ENCODE results near the gene CCL11. TPM values are rescaled to one million over a fixed set of nuclear protein-coding genes. Genes with fewer than 3 reads are reported as not detected.

Gene CCL11
- polyA plus RNA-seq, 1 of the 3 experiments (the other 2 are of a cell fraction): not detected

DNA sequence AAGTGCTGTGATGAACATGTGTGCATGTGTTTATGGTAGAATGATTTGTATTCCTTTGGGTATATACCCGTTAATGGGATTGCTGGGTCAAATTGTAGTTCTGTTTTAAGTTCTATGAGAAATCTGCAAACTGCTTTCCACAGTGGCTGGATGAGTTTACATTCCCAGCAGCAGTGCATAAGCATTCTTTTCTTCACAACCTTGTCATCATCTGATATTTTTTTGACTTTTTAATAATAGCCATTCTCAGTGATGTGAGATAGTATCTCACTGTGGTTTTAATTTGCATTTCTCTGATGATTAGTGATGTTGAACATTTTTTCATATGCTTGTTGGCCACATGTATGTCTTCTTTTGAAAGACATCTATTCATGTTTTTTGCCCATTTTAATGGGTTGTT lies 52.2 kb downstream of the CCL11 start:
- Histone ChIP-seq H3K27me3 (ENCODE audit: insufficient read depth) (no peaks in the 10 kb centered on the region), H3K4me3 (ENCODE audit: low read depth in 2 of 2, low read length in 1 of 2) (no peak overlapping the region), H3K36me3 (replicated peaks in 1 of 2; ENCODE audit: control insufficient read depth in 1 of 2, insufficient read depth in 2 of 2, low read length in 1 of 2) (no peaks in the 10 kb centered on the region), H3K27ac (ENCODE audit: low read depth in 2 of 2, low read length in 1 of 2) (no peak overlapping the region), H2AFZ (ENCODE audit: low read depth) (no peak overlapping the region), H3F3A (replicated peaks; ENCODE audit: insufficient read depth) (no peaks in the 10 kb centered on the region), H3K9ac (no peak overlapping the region), H3K9me3 (no peaks in the 10 kb centered on the region), H3K4me1 (ENCODE audit: control insufficient read depth in 1 of 2, insufficient read depth in 2 of 2, low read depth in 1 of 2, low read length in 1 of 2) (no peaks in the 10 kb centered on the region), H4K20me1 (ENCODE audit: insufficient read depth) (no peaks in the 10 kb centered on the region), H3K4me2 (no peak overlapping the region), H3K79me2 (ENCODE audit: insufficient read depth) (no peaks in the 10 kb centered on the region), H3K9me2 (no peaks in the 10 kb centered on the region)
- POLR2A ChIA-PET: no interaction called here
- CTCF ChIA-PET: interaction anchor here (1.2 kb wide), 1 partner anchor 24 kb away, joined by 8 read pairs; no protein-coding TSS in a partner anchor
- 0% methylated on average over 1 of the region's 1 CpG for whole genome bisulfite sequencing (ENCODE audit: low lambda C conversion rate)
- no peak for DNase-seq
- TF ChIP-seq NFIC (IDR thresholded peaks at IDR 0.05; ENCODE audit: borderline replicate concordance) (no peak), GABPA (IDR thresholded peaks at IDR 0.05; ENCODE audit: low read depth) (no peak), YY1 (IDR thresholded peaks at IDR 0.05; ENCODE audit: low read depth) (no peak), RXRA (IDR thresholded peaks at IDR 0.05; ENCODE audit: borderline replicate concordance, low read depth) (no peak), FOXJ3 (CRISPR knock-in tag; IDR thresholded peaks at IDR 0.05) (no peak), JUND (IDR thresholded peaks at IDR 0.05) (no peak)
- TF ChIP-seq, protein P1, sequence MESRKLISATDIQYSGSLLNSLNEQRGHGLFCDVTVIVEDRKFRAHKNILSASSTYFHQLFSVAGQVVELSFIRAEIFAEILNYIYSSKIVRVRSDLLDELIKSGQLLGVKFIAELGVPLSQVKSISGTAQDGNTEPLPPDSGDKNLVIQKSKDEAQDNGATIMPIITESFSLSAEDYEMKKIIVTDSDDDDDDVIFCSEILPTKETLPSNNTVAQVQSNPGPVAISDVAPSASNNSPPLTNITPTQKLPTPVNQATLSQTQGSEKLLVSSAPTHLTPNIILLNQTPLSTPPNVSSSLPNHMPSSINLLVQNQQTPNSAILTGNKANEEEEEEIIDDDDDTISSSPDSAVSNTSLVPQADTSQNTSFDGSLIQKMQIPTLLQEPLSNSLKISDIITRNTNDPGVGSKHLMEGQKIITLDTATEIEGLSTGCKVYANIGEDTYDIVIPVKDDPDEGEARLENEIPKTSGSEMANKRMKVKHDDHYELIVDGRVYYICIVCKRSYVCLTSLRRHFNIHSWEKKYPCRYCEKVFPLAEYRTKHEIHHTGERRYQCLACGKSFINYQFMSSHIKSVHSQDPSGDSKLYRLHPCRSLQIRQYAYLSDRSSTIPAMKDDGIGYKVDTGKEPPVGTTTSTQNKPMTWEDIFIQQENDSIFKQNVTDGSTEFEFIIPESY (IDR thresholded peaks at IDR 0.05; ENCODE audit: borderline replicate concordance, low read depth): no peak

Other genes with a start within 250 kb of the CCL11 start
- gene CCL2, start 30.5 kb upstream of the CCL11 start, polyA plus RNA-seq (2012; rRNA removed): 210 and 296 TPM in 2 replicates
- gene CCL7, start 15.5 kb upstream of the CCL11 start, polyA plus RNA-seq (2012; rRNA removed): 0.50 and 0.72 TPM in 2 replicates
- gene CCL8, start 33.7 kb downstream of the CCL11 start, polyA plus RNA-seq (2012; rRNA removed): not detected in 2 replicates
- gene CCL13, start 70.7 kb downstream of the CCL11 start, polyA plus RNA-seq (2012; rRNA removed): not detected in 2 replicates
- not detected in 2 replicates for gene CCL1, start 77.5 kb downstream of the CCL11 start, polyA plus RNA-seq (2012; rRNA removed)

Measured in SK-N-SH (cell line).